GM21576 (cell line): ENCODE results near the gene ABCC3.
"Not testable (repeated sequence)": the region's sequence is repeated elsewhere in the genome, so short reads cannot be mapped to it uniquely, and the experiment has no call there.

ENCODE experiments used
- ATAC-seq: cut with Tn5 transposase; IDR thresholded peaks from one replicate; pipeline ENCODE4 v1.9.1; 2021; ENCODE audit warnings: mild to moderate bottlenecking, moderate library complexity; ENCODE audit not compliant: unreplicated experiment

ABCC3 gene

GRCh38 chr17:50665838-50666237 lies 31.2 kb downstream of the ABCC3 start:
- no peak for ATAC-seq

GRCh38 chr17:50666316-50666715 lies 31.6 kb downstream of the ABCC3 start:
- ATAC-seq: no peak

GRCh38 chr17:50667259-50668024 lies 32.8 kb downstream of the ABCC3 start:
- ATAC-seq: no peak

GRCh38 chr17:50668025-50668837 lies 33.5 kb downstream of the ABCC3 start:
- no peak for ATAC-seq

GRCh38 chr17:50668838-50669581 lies 34.3 kb downstream of the ABCC3 start:
- no peak for ATAC-seq

GRCh38 chr17:50672071-50672470 lies 37.4 kb downstream of the ABCC3 start:
- no peak for ATAC-seq

- no peak for ATAC-seq
Measured at GRCh38 chr17:50672831-50673551, 38.3 kb downstream of the ABCC3 start.

- ATAC-seq: no peak
Measured at GRCh38 chr17:50675190-50675589, 40.5 kb downstream of the ABCC3 start.

- ATAC-seq: no peak
Measured at GRCh38 chr17:50675627-50676026, 40.9 kb downstream of the ABCC3 start.

GRCh38 chr17:50676065-50676975 lies 41.6 kb downstream of the ABCC3 start:
- ATAC-seq: no peak

- ATAC-seq: no peak
Measured at GRCh38 chr17:50677851-50678375, 43.2 kb downstream of the ABCC3 start.

GRCh38 chr17:50679008-50679544 lies 44.4 kb downstream of the ABCC3 start:
- ATAC-seq: no peak

GRCh38 chr17:50680126-50680525 lies 45.4 kb downstream of the ABCC3 start:
- ATAC-seq: no peak

GRCh38 chr17:50680543-50681262 lies 46.0 kb downstream of the ABCC3 start:
- not testable (repeated sequence) for ATAC-seq

GRCh38 chr17:50681263-50682200 lies 46.9 kb downstream of the ABCC3 start:
- no peak for ATAC-seq

GRCh38 chr17:50682441-50682840 lies 47.8 kb downstream of the ABCC3 start:
- no peak for ATAC-seq

- ATAC-seq: no peak
Measured at GRCh38 chr17:50682938-50683337, 48.3 kb downstream of the ABCC3 start.
